HEK293 (cell line): ENCODE data around the gene TMCO2.

Experiments used
- CTCF ChIA-PET: fragments of 350-600 bp; formaldehyde crosslinking; extraction: SDS; loops from one replicate; lab custom pipeline; 2021; ENCODE audit warnings: antibody characterized with exemption; lab: Yijun Ruan, JAX
- POLR2A ChIA-PET: fragments of 300-600 bp; formaldehyde crosslinking; extraction: SDS; loops from one replicate; lab custom pipeline; 2020; ENCODE audit warnings: antibody characterized with exemption, inconsistent platforms; lab: Yijun Ruan, JAX
- H3K27ac ChIP-seq: fragments of 200-500 bp; sonication (Bioruptor generic); 2 replicates; pipeline ENCODE4 v1.5.1; 2014; ENCODE audit warnings: low read depth, low read length, control low read depth, inconsistent platforms; ENCODE audit errors: extremely low read depth
- H3K36me3 ChIP-seq, 2 experiments: fragments of 200-500 bp in 1 of 2; sonication (Bioruptor generic) in 1 of 2; 1 replicate in 1 of 2; 2 replicates in 1 of 2; pipeline ENCODE4 v1.5.1; 2014 to 2017; ENCODE audit warnings: inconsistent platforms in 2 of 2, low read length in 2 of 2; ENCODE audit not compliant: control insufficient read depth in 2 of 2, insufficient read depth in 1 of 2
- H3K4me1 ChIP-seq: fragments of 200-500 bp; sonication (Bioruptor generic); 2 replicates; pipeline ENCODE4 v1.5.1; 2014; ENCODE audit warnings: mild to moderate bottlenecking, low read length, inconsistent platforms; ENCODE audit not compliant: control insufficient read depth, insufficient read depth
- H3K4me3 ChIP-seq: 2 replicates; pipeline ENCODE4 v1.5.1; 2011; ENCODE audit warnings: low read depth, mild to moderate bottlenecking, control low read depth, low read length, moderate library complexity
- H3K9me3 ChIP-seq: fragments of 200-500 bp; sonication (Bioruptor generic); 2 replicates; pipeline ENCODE4 v1.5.1; 2014; ENCODE audit warnings: low read depth, low read length, inconsistent platforms; ENCODE audit not compliant: control insufficient read depth, insufficient read depth
- BCL6B ChIP-seq: fragments of 450-650 bp; formaldehyde crosslinking; IDR thresholded peaks from 2 replicates; pipeline ENCODE4 v1.5.1; 2017; ENCODE audit warnings: missing biosample characterization, missing genetic modification characterization
- KLF17 ChIP-seq: fragments of 450-650 bp; formaldehyde crosslinking; IDR thresholded peaks from 2 replicates; pipeline ENCODE4 v1.5.1; 2016; ENCODE audit warnings: missing biosample characterization, missing genetic modification characterization
- TSHZ1 ChIP-seq: fragments of 450-650 bp; formaldehyde crosslinking; IDR thresholded peaks from 2 replicates; pipeline ENCODE4 v1.5.1; 2016; ENCODE audit warnings: missing biosample characterization, missing genetic modification characterization, borderline replicate concordance
- ZBTB49 ChIP-seq: fragments of 450-650 bp; formaldehyde crosslinking; IDR thresholded peaks from 2 replicates; pipeline ENCODE4 v1.5.1; 2016; ENCODE audit warnings: missing biosample characterization, missing genetic modification characterization, low read depth
- ZNF133 ChIP-seq: fragments of 450-650 bp; formaldehyde crosslinking; IDR thresholded peaks from 2 replicates; pipeline ENCODE4 v1.5.1; 2016; ENCODE audit warnings: missing biosample characterization, missing genetic modification characterization
- ZNF138 ChIP-seq: fragments of 450-650 bp; formaldehyde crosslinking; IDR thresholded peaks from 2 replicates; pipeline ENCODE4 v1.5.1; 2016; ENCODE audit warnings: missing biosample characterization, missing genetic modification characterization, borderline replicate concordance
- ZNF157 ChIP-seq: fragments of 450-650 bp; formaldehyde crosslinking; IDR thresholded peaks from 2 replicates; pipeline ENCODE4 v1.5.1; 2016; ENCODE audit warnings: missing biosample characterization, missing genetic modification characterization
- ZNF174 ChIP-seq: fragments of 450-650 bp; formaldehyde crosslinking; IDR thresholded peaks from 2 replicates; pipeline ENCODE4 v1.5.0; 2017; ENCODE audit warnings: missing biosample characterization, mild to moderate bottlenecking, missing genetic modification characterization
- ZNF211 ChIP-seq: fragments of 450-650 bp; formaldehyde crosslinking; IDR thresholded peaks from 2 replicates; pipeline ENCODE4 v1.5.1; 2016; ENCODE audit warnings: low read depth, missing biosample characterization, missing genetic modification characterization
- ZNF416 ChIP-seq: fragments of 450-650 bp; formaldehyde crosslinking; IDR thresholded peaks from 2 replicates; pipeline ENCODE4 v1.5.1; 2016; ENCODE audit warnings: missing biosample characterization, missing genetic modification characterization
- ZNF449 ChIP-seq: fragments of 450-650 bp; formaldehyde crosslinking; IDR thresholded peaks from 2 replicates; pipeline ENCODE4 v1.5.1; 2017; ENCODE audit warnings: missing biosample characterization, mild to moderate bottlenecking, missing genetic modification characterization, moderate library complexity
- ZNF530 ChIP-seq: fragments of 450-650 bp; formaldehyde crosslinking; IDR thresholded peaks from 2 replicates; pipeline ENCODE4 v1.5.1; 2016; ENCODE audit warnings: low read depth, missing biosample characterization, missing genetic modification characterization
- ZNF639 ChIP-seq: fragments of 450-650 bp; formaldehyde crosslinking; IDR thresholded peaks from 2 replicates; pipeline ENCODE4 v1.5.1; 2016; ENCODE audit warnings: missing biosample characterization, missing genetic modification characterization
- ZNF645 ChIP-seq: fragments of 450-650 bp; formaldehyde crosslinking; IDR thresholded peaks from 2 replicates; pipeline ENCODE4; 2016; ENCODE audit warnings: missing biosample characterization, missing genetic modification characterization
- ZNF837 ChIP-seq: fragments of 450-650 bp; formaldehyde crosslinking; IDR thresholded peaks from 2 replicates; pipeline ENCODE4 v1.5.1; 2016; ENCODE audit warnings: missing biosample characterization, missing genetic modification characterization
- ZNF843 ChIP-seq: fragments of 450-650 bp; formaldehyde crosslinking; IDR thresholded peaks from 2 replicates; pipeline ENCODE4 v1.5.1; 2016; ENCODE audit warnings: missing biosample characterization, missing genetic modification characterization

The TMCO2 gene

GRCh38 chr1:40256401-40257084 is 8.8 kb downstream of the TMCO2 start (continued):
- TF ChIP-seq ZNF449 (no peak), ZNF133 (tag by site-specific recombination) (no peak), KLF17 (tag by site-specific recombination) (no peak), ZNF174 (tag by site-specific recombination) (no peak), ZNF157 (no peak), ZNF138 (tag by site-specific recombination) (no peak), BCL6B (tag by site-specific recombination) (no peak), ZNF639 (tag by site-specific recombination) (no peak), TSHZ1 (tag by site-specific recombination) (no peak), ZNF211 (tag by site-specific recombination) (no peak), ZNF530 (no peak), ZNF416 (tag by site-specific recombination) (no peak), ZBTB49 (tag by site-specific recombination) (no peak)

- Histone ChIP-seq H3K36me3 (peaks cover 14 to 29% of the 10 kb centered on the region in 2 experiments; a peak in 2 of 3 replicates), H3K4me3 (peak overlapping the region; percentile 89), H3K27ac (peak overlapping the region; percentile 85), H3K4me1 (no peaks in the 10 kb centered on the region), H3K9me3 (no peaks in the 10 kb centered on the region)
- POLR2A ChIA-PET, result interaction anchor here (0.6 to 1.8 kb wide), 17 partner anchors 9 to 443 kb away, joined by 3 to 13 read pairs (median 4); partner anchors contain the start of genes CAP1, RLF and TMCO2
- CTCF ChIA-PET, result interaction anchor here (1.2 to 1.6 kb wide), 2 partner anchors 86 to 105 kb away, joined by 4 to 5 read pairs; no protein-coding TSS in a partner anchor
- TF ChIP-seq ZNF530 (no peak), ZNF645 (tag by site-specific recombination) (no peak), ZNF843 (tag by site-specific recombination) (no peak), ZNF837 (tag by site-specific recombination) (no peak)
These were observed 9.6 kb downstream of the TMCO2 start for GRCh38 chr1:40257313-40257687.
